Measurements from ENCODE around the gene TBC1D5.

GRCh38 chr3:17320266-17320665, 422.2 kb downstream of the TBC1D5 start:
- no peak for TF ChIP-seq POLR2AphosphoS5 (IDR thresholded peaks at IDR 0.05)
- TF ChIP-seq CTCF (IDR thresholded peaks at IDR 0.05 in 8 of 11, conservative IDR thresholded peaks at IDR 0.05 in 3 of 11): no peak
